Gastrocnemius medialis (tissue), 4 donors: Measurements from ENCODE around the gene GTPBP6.

Source experiments
- POLR2A ChIP-seq, 2 donors: fragments of 450-650 bp; IDR thresholded peaks; one replicate each; pipeline ENCODE4 v1.6.1; 2017; ENCODE audit warnings: antibody characterized with exemption in 2 of 2, mild to moderate bottlenecking in 2 of 2, moderate library complexity in 2 of 2
- TF ChIP-seq, protein P1 (sequence below), 5 experiments: fragments of 450-650 bp in 3 of 5; fragments of 200-600 bp in 2 of 5; sonication (generic) in 2 of 5; IDR thresholded peaks in 4 of 5; conservative IDR thresholded peaks in 1 of 5; 1 replicate in 4 of 5; 2 replicates in 1 of 5; pipeline ENCODE4 v1.5.1; 2016 to 2019; ENCODE audit warnings: antibody characterized with exemption in 5 of 5, mild to moderate bottlenecking in 3 of 5, moderate library complexity in 3 of 5

DNA sequence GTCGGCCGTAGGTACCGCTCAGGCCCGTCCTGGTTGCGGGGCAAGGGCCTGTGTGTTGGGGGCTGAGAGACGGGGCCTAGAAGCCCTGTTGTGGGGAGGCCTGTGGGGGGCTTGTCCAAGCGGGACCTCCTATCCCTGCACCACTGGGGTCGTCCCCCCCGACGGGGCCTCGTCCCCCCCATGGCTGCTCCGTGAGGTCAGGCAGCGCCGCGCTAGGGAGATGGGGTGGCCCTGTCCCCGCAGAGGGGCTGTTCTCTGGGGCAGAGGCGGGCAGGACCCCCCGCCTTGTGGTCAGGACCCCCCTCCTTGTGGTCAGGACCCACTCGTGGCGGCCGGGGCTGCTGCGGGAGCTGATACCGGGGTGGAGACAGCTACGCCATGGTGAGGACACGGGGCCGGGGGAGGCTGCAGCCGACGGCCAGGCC, 12.1 kb upstream of the GTPBP6 start:
- TF ChIP-seq, protein P1, sequence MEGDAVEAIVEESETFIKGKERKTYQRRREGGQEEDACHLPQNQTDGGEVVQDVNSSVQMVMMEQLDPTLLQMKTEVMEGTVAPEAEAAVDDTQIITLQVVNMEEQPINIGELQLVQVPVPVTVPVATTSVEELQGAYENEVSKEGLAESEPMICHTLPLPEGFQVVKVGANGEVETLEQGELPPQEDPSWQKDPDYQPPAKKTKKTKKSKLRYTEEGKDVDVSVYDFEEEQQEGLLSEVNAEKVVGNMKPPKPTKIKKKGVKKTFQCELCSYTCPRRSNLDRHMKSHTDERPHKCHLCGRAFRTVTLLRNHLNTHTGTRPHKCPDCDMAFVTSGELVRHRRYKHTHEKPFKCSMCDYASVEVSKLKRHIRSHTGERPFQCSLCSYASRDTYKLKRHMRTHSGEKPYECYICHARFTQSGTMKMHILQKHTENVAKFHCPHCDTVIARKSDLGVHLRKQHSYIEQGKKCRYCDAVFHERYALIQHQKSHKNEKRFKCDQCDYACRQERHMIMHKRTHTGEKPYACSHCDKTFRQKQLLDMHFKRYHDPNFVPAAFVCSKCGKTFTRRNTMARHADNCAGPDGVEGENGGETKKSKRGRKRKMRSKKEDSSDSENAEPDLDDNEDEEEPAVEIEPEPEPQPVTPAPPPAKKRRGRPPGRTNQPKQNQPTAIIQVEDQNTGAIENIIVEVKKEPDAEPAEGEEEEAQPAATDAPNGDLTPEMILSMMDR (IDR thresholded peaks at IDR 0.05 in 4 of 5, conservative IDR thresholded peaks at IDR 0.05 in 1 of 5), result no peak
- no peak for TF ChIP-seq POLR2A (IDR thresholded peaks at IDR 0.05)
